GM21786 (cell line): ENCODE results near the gene SLC17A6.

Experiments used
- ATAC-seq: cut with Tn5 transposase; IDR thresholded peaks from one replicate; pipeline ENCODE4 v1.9.1; 2021; ENCODE audit not compliant: unreplicated experiment

Gene SLC17A6

DNA sequence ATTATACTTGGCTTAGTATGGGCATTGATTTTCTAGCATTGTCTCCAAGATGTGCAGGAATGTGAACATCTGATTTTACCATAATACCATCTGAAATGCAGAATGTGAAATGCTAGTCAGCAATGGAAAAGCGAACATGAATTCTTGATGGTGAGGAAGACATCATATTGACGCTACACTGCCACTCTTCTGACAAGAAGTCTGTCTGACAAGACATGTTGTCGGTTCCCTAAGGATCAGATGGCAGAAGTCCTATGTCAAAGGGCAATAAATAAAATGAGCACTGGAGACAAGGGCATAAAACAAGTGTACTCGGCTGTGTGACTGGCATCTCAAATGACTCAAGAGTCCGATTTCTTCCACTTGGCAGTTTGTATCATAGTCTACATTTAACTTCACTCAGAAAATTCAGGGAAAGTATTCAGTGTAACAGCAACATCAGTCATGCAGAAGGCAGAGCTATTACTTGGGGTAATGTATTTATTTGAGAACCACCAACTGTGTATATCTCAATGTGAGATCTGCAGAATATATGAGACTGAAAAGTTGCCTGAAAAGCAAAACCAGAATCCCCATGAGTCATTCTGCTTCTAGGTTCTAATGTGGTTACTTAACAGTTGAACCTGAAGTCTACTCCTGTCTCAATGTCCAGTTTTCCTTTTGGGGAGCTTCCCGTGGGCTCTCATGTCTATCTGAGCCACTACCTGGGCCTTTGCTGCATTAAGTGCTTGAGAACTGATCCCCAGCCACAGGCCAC, 51.5 kb downstream of the SLC17A6 start:
- no peak for ATAC-seq

- ATAC-seq: no peak
These were observed 52.1 kb downstream of the SLC17A6 start for GRCh38 chr11:22390283-22390655.

GRCh38 chr11:22392561-22392960, 54.4 kb downstream of the SLC17A6 start:
- no peak for ATAC-seq

DNA sequence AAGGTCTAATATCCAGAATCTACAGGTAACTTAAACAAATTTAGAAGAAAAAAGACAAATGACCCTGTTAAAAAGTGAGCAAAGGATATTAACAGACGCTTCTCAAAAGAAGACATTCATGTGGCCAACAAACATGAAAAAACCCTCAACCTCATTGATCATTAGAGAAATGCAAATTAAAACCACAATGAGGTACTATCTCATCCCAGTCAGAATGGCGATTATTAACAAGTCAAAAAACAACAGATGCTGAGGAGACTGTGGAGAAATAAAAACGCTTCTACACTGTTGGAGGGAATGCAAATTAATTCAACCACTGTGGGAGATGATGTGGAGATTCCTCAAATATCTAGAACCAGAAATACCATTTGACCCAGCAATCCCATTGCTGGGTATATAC, 67.2 kb downstream of the SLC17A6 start:
- ATAC-seq: no peak

- no peak for ATAC-seq
These were observed 69.1 kb downstream of the SLC17A6 start for GRCh38 chr11:22407267-22407666.

DNA sequence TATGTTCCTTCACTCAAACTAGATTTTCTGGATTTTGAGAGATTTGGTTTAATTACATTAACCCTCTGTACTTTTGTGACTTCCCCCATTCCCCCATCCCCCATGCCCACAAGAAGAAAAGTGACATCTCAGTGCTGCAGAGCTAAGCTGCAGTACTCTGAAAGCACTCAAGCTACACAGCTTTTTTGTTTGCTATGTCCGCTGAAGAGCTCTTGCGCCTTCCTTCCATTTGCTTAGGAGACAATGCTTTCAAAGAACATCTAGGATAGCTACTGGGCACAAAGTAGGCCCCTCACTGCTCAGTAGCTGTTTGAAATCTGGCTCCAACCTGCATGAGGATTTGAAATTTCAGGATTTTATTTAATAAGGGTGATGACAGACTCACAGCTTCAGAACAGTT, 69.7 kb downstream of the SLC17A6 start:
- no peak for ATAC-seq

DNA sequence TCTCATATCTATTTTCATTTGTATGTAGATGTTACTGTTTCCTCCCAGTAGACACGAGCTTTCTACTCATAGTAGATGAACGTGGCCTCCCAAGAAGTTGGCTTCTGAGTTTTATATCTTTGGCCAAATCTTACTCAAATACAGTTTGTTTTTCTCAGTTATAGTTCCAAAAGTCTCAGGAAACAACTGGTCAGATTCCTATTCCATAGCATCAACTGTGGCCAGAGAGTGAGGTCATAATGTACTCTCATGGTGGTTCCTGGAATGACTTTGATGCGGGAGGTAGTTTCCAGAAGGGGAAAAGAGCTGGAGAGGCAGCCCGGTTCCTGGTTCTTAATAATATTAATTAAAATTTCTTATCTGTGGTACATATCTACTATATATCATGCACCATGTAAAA, 77.3 kb downstream of the SLC17A6 start:
- no peak for ATAC-seq

DNA sequence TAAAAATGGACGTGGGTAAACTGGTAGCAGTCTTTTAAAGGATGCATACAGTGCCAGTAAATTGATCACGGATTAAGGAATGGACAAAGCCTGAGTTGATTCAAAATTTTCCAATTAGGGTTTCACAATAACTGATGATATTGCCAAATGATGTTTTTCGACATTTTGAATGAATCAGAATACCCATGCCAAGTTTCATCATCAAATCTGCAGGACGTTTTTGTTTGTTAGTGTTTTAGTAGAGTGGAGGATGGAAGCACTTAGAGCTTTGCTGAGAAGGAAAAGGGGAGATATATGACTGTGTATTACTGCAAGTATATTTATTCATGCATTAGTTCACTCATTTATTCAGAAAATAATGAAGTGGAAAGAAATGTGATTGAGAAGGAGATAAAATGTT, 78.3 kb downstream of the SLC17A6 start:
- ATAC-seq: no peak

DNA sequence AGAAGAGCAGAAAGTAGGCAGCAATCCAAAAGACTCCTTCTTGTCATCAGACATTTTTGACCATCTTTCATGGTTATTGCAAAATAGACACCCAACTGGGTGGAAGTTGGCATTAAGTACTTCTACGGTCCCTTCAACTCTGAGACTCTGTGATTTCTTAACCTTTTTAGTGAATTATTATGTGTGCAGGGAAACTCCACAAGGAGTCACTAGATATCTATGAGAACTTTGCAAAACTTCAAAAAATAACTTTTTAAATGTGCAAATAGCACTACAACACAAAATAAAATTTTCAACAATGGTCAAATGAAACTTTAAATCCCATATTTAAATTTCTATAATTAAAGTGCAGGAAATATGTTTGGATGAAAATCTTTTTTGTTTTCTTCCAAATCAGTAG, 88.7 kb downstream of the SLC17A6 start:
- ATAC-seq: no peak
